K562 (cell line): ENCODE measurements around the gene CDK5R2. TPM values are rescaled to one million over a fixed set of nuclear protein-coding genes. Genes with fewer than 3 reads are reported as not detected.

Source experiments
- ATAC-seq: fragments of 200-7000 bp; cut with Tn5 transposase; 3 replicates; pipeline ENCODE4 v1.9.1; 2020; ENCODE audit warnings: moderate library complexity
- BruUV-seq: library from RNA; stranded (reverse); fragments of 400-500 nt; replicated peaks from 2 replicates; lab custom pipeline; 2021; lab: Mats Ljungman, UMichigan
- CTCF ChIA-PET: fragments of 300-600 bp; formaldehyde crosslinking; extraction: SDS; loops from one replicate; lab custom pipeline; 2021; ENCODE audit warnings: low intra/inter-chr PET ratio; lab: Yijun Ruan, JAX
- POLR2A ChIA-PET: fragments of 300-600, 350-650 bp; sonication (Branson Sonifier 250); formaldehyde crosslinking; extraction: SDS; loops from one replicate; lab custom pipeline; 2021; ENCODE audit warnings: antibody characterized with exemption, inconsistent platforms; lab: Yijun Ruan, JAX
- DNase-seq, 4 experiments: peaks; one replicate each; pipeline versions ENCODE4 v3.0.0 to v3.0.0-alpha.2; 2011 to 2018; ENCODE audit warnings: low spot score in 3 of 4, mixed read lengths in 3 of 4; ENCODE audit errors: extremely low read depth in 1 of 4
- FAIRE-seq: peaks from 2 replicates; lab custom pipeline; 2011; peaks lifted over from hg19 to GRCh38; lab: Jason Lieb, UNC
- H2AFZ ChIP-seq: 2 replicates; pipeline ENCODE4 v1.6.0; 2011; ENCODE audit warnings: low read depth, low read length, control low read depth, inconsistent platforms
- H3K27ac ChIP-seq: fragments of 200-600 bp; 3 replicates; pipeline ENCODE4 v1.8.0; 2011; ENCODE audit warnings: low read depth, mild to moderate bottlenecking, control low read depth, inconsistent platforms, low read length, moderate library complexity, mixed read lengths; ENCODE audit errors: extremely low read depth
- H3K27me3 ChIP-seq, 2 experiments: fragments of 300-600 bp in 1 of 2; 2 replicates in 1 of 2; 3 replicates in 1 of 2; pipeline versions ENCODE4 v1.6.0 to v1.8.0; 2011; ENCODE audit warnings: inconsistent platforms in 2 of 2, low read length in 2 of 2, mild to moderate bottlenecking in 1 of 2, mixed read lengths in 1 of 2, moderate library complexity in 1 of 2; ENCODE audit not compliant: control insufficient read depth in 2 of 2, insufficient read depth in 2 of 2
- H3K36me3 ChIP-seq: fragments of 300-600 bp; 3 replicates; pipeline ENCODE4 v1.8.0; 2011; ENCODE audit warnings: mild to moderate bottlenecking, low read length, inconsistent platforms; ENCODE audit not compliant: control insufficient read depth, insufficient read depth
- H3K4me1 ChIP-seq, 2 experiments: fragments of 200-600 bp in 1 of 2; replicated peaks in 1 of 2; 2 replicates in 1 of 2; 3 replicates in 1 of 2; pipeline versions ENCODE4 v1.5.1 to v1.8.0; 2011; ENCODE audit warnings: inconsistent platforms in 2 of 2, low read length in 2 of 2, mild to moderate bottlenecking in 1 of 2, mixed read lengths in 1 of 2, moderate library complexity in 1 of 2; ENCODE audit not compliant: control insufficient read depth in 2 of 2, insufficient read depth in 2 of 2
- H3K4me2 ChIP-seq: 2 replicates; pipeline ENCODE4 v1.6.1; 2011; ENCODE audit warnings: low read length, control low read depth, inconsistent platforms, mixed read lengths; ENCODE audit not compliant: insufficient read depth
- H3K4me3 ChIP-seq: fragments of 200-600 bp; sonication (generic), shearing (Covaris generic); 2 replicates; pipeline ENCODE4 v1.5.1; 2016; ENCODE audit warnings: control low read depth, inconsistent platforms
- H3K79me2 ChIP-seq: fragments of 200-600 bp; 3 replicates; pipeline ENCODE4 v1.8.0; 2011; ENCODE audit warnings: low read length, inconsistent platforms; ENCODE audit not compliant: control insufficient read depth, insufficient read depth
- H3K9ac ChIP-seq, 2 experiments: 2 replicates each; pipeline versions ENCODE4 v1.6.0 to v1.6.1; 2011; ENCODE audit warnings: low read depth in 2 of 2, low read length in 2 of 2, control low read depth in 1 of 2, inconsistent platforms in 1 of 2, mild to moderate bottlenecking in 1 of 2, mixed read lengths in 1 of 2; ENCODE audit not compliant: insufficient read depth in 1 of 2
- H3K9me1 ChIP-seq: one replicate; pipeline ENCODE4 v1.6.0; 2011; ENCODE audit warnings: inconsistent platforms, mild to moderate bottlenecking, low read length, moderate library complexity; ENCODE audit not compliant: control insufficient read depth, insufficient read depth
- H3K9me3 ChIP-seq: replicated peaks from 2 replicates; pipeline ENCODE4 v1.5.1; 2011; ENCODE audit warnings: low read depth, low read length, inconsistent platforms; ENCODE audit not compliant: control insufficient read depth, insufficient read depth
- H4K20me1 ChIP-seq: replicated peaks from 2 replicates; pipeline ENCODE4 v1.6.1; 2011; ENCODE audit warnings: low read length, inconsistent platforms, mixed read lengths; ENCODE audit not compliant: control insufficient read depth, insufficient read depth
- ARHGAP35 ChIP-seq: fragments of 450-650 bp; IDR thresholded peaks from 2 replicates; pipeline ENCODE4 v1.6.1; 2018; ENCODE audit not compliant: partially characterized antibody
- BRF2 ChIP-seq: IDR thresholded peaks from 3 replicates; pipeline ENCODE4 v1.6.1; 2011; ENCODE audit warnings: borderline replicate concordance, mild to moderate bottlenecking; ENCODE audit not compliant: insufficient read length, insufficient read depth
- CTCF ChIP-seq, 3 experiments: IDR thresholded peaks in 2 of 3; conservative IDR thresholded peaks in 1 of 3; 2 replicates each; pipeline ENCODE4 v1.5.1; 2011 to 2012; ENCODE audit warnings: low read length in 3 of 3, mild to moderate bottlenecking in 3 of 3, control low read depth in 2 of 3, improper control_type of control experiment in 1 of 3, inconsistent platforms in 1 of 3, low read depth in 1 of 3, mixed read lengths in 1 of 3, moderate library complexity in 1 of 3; ENCODE audit not compliant: insufficient read depth in 2 of 3
- E2F8 ChIP-seq: fragments of 450-650 bp; IDR thresholded peaks from 2 replicates; pipeline ENCODE4 v1.7.1; 2018; ENCODE audit warnings: mild to moderate bottlenecking, low read depth; ENCODE audit not compliant: partially characterized antibody
- GTF2A2 ChIP-seq: IDR thresholded peaks from 2 replicates; pipeline ENCODE4 v1.6.1; 2016; ENCODE audit warnings: mild to moderate bottlenecking, missing genetic modification characterization, missing compliant biosample characterization
- HDAC2 ChIP-seq: fragments of 450-650 bp; IDR thresholded peaks from 2 replicates; pipeline ENCODE4 v1.6.1; 2016; ENCODE audit warnings: mild to moderate bottlenecking
- SMC3 ChIP-seq: conservative IDR thresholded peaks from 2 replicates; pipeline ENCODE4 v1.6.1; 2011; ENCODE audit warnings: low read depth, low read length, improper control_type of control experiment; ENCODE audit not compliant: insufficient read depth
- TFAP4 ChIP-seq: sonication (generic); formaldehyde crosslinking; IDR thresholded peaks from 2 replicates; pipeline ENCODE4 v1.8.0; 2022; ENCODE audit warnings: missing genetic modification reagents, mild to moderate bottlenecking, moderate library complexity, borderline replicate concordance
- ZNF75A ChIP-seq: fragments of 450-650 bp; formaldehyde crosslinking; IDR thresholded peaks from 2 replicates; pipeline ENCODE4 v1.4.0; 2020; ENCODE audit warnings: mild to moderate bottlenecking
- WGBS: fragments of 100-300 bp; shearing (Covaris generic); methylation state at CpG from one replicate; pipeline ENCODE4 v1.1.6; 2016; ENCODE audit warnings: low coverage, mixed read lengths; ENCODE audit not compliant: insufficient coverage; ENCODE audit errors: missing lambda C conversion rate; 5-methylcytosine and 5-hydroxymethylcytosine counted together
- in situ Hi-C: fragments of 300-500 bp; cut with MboI; formaldehyde crosslinking; loops from 4 replicates; pipeline ENCODE4 v1.15.0; 2018; ENCODE audit warnings: inconsistent platforms, mixed read lengths
- intact Hi-C: fragments of 100-400 bp; cut with micrococcal nuclease; formaldehyde crosslinking; loops from 2 replicates; pipeline ENCODE4 v1.14.2; 2022
- polyA plus RNA-seq, 8 experiments: library from polyadenylated mRNA; depleted of rRNA in 4 of 8; stranded (reverse) in 5 of 8; unstranded in 3 of 8; fragments of >200 nt; fragmentation: Nextera tagmentation in 2 of 8; fragmentation: Illumina TruSeq in 1 of 8; extraction: Ambion mirVana in 2 of 8; extraction: Trizol in 1 of 8; gene quantifications; 2 replicates each; pipeline versions ENCODE4 v1.2.1 to v1.2.3, GENCODE V29; 2011 to 2014; ENCODE audit warnings: inconsistent platforms in 1 of 8, missing spikeins in 1 of 8
- total RNA-seq, 7 experiments: library from RNA; depleted of rRNA in 6 of 7; stranded (reverse); fragments of >200 nt in 6 of 7; fragmentation: Illumina TruSeq in 2 of 7; extraction: Trizol in 2 of 7; gene quantifications; 2 replicates each; pipeline versions ENCODE4 v1.2.1 to v1.2.3, GENCODE V29; 2011 to 2021; ENCODE audit warnings: low replicate concordance in 1 of 7

The CDK5R2 gene
- total and polyA plus RNA-seq, 9 of the 15 experiments (the other 6 are each of a cell fraction or from before 2014, with no cell fraction given): 0.09 TPM; not detected in 8

GRCh38 chr2:218953366-218953954 lies 6.0 kb upstream of the CDK5R2 start:
- DNase-seq (no peak), FAIRE-seq (no peak), ATAC-seq (no peak)
- Histone ChIP-seq H3K9me3 (no peaks in the 10 kb centered on the region), H3K9ac (no peak overlapping the region), H3K4me3 (no peak overlapping the region), H3K27ac (no peak overlapping the region), H3K27me3 (peaks cover 0 to 23% of the 10 kb centered on the region in 2 experiments; a peak in 3 of 5 replicates), H2AFZ (no peak overlapping the region), H3K79me2 (no peaks in the 10 kb centered on the region), H3K9me1 (no peaks in the 10 kb centered on the region), H3K4me1 (peaks cover 0 to 5% of the 10 kb centered on the region in 2 experiments; a peak in 1 of 5 replicates), H4K20me1 (no peaks in the 10 kb centered on the region), H3K4me2 (no peak overlapping the region), H3K36me3 (no peaks in the 10 kb centered on the region)
- TF ChIP-seq SMC3 (no peak), E2F8 (no peak), TFAP4 (CRISPR knock-in tag) (peak; percentile 26; the same call in 1 of the 2 replicates), ZNF75A (CRISPR knock-in tag) (no peak), HDAC2 (no peak), BRF2 (no peak), ARHGAP35 (no peak), GTF2A2 (tag) (no peak), CTCF (IDR thresholded peaks at IDR 0.05 in 2 of 3, conservative IDR thresholded peaks at IDR 0.05 in 1 of 3; ENCODE audit: insufficient read depth in 2 of 3, low read depth in 1 of 3, low read length in 3 of 3) (peak; percentile 14 to 23 (median 21); a peak in 2 of 6 replicates)
- ChIA-PET CTCF (no interaction called here), POLR2A (interaction anchor here (1.1 kb wide), 1 partner anchor 9 kb away, joined by 4 read pairs; no protein-coding TSS in a partner anchor)
- WGBS: 1% methylated on average over 12 of the region's 18 CpGs
- intact Hi-C loops (no loop called here), in situ Hi-C loops (no loop called here)
- no TSS peak for BruUV-seq
